SH-SY5Y (cell line): ENCODE data around the gene PSMB9.

Source experiments
- GATA2 ChIP-seq: IDR thresholded peaks from 2 replicates; pipeline ENCODE4 v1.6.1; 2011; ENCODE audit warnings: mild to moderate bottlenecking, low read depth, low read length
- GATA3 ChIP-seq: IDR thresholded peaks from 2 replicates; pipeline ENCODE4 v1.6.1; 2011; ENCODE audit warnings: low read depth, mild to moderate bottlenecking, low read length, moderate library complexity

Gene PSMB9

GRCh38 chr6:32894085-32895005 lies 40.4 kb downstream of the PSMB9 start:
- TF ChIP-seq GATA2 (0 out of 2 replicates have a peak, but pooled peaks have one; percentile 15), GATA3 (no peak)

- TF ChIP-seq GATA2 (no peak), GATA3 (no peak)
Measured at GRCh38 chr6:32895006-32895345, 41.0 kb downstream of the PSMB9 start.

- TF ChIP-seq GATA3 (no peak), GATA2 (no peak)
Measured at GRCh38 chr6:32903952-32904351, 50.0 kb downstream of the PSMB9 start.

GRCh38 chr6:32905078-32905477 lies 51.1 kb downstream of the PSMB9 start:
- TF ChIP-seq GATA2, result no peak
- no peak for TF ChIP-seq GATA3

- TF ChIP-seq GATA2, result no peak
- TF ChIP-seq GATA3, result no peak
Measured at GRCh38 chr6:32906539-32906938, 52.5 kb downstream of the PSMB9 start.

- no peak for TF ChIP-seq GATA2
- no peak for TF ChIP-seq GATA3
Measured at GRCh38 chr6:32908897-32909296, 54.9 kb downstream of the PSMB9 start.
